HG03064 (cell line): Measurements from ENCODE around the gene CCDC13.

ENCODE experiments used
- ATAC-seq: cut with Tn5 transposase; IDR thresholded peaks from one replicate; pipeline ENCODE4 v1.9.1; 2021; ENCODE audit warnings: low read depth; ENCODE audit not compliant: unreplicated experiment

Gene CCDC13

GRCh38 chr3:42736081-42736480, 37.0 kb downstream of the CCDC13 start:
- ATAC-seq = no peak

DNA sequence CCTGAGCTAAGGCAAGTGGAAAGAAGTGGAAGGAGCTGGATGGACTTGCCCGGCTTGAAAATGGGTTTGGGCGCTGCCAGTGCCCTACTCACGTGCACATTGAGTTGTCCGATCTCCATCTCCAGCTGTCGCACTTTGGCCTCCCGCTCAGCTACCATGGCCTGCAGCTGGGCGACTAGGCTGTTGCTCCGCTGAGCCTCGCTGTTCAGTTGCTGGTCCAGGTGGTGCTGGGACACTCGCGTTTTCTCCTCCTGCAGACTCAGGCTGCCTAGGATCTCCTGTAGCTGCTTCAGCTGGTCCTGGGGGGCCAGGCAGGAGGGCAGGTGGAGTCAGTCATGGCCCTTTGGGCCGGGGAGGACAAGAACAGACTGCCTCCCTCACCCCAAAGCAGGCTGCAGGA, 37.4 kb downstream of the CCDC13 start:
- no peak for ATAC-seq

DNA sequence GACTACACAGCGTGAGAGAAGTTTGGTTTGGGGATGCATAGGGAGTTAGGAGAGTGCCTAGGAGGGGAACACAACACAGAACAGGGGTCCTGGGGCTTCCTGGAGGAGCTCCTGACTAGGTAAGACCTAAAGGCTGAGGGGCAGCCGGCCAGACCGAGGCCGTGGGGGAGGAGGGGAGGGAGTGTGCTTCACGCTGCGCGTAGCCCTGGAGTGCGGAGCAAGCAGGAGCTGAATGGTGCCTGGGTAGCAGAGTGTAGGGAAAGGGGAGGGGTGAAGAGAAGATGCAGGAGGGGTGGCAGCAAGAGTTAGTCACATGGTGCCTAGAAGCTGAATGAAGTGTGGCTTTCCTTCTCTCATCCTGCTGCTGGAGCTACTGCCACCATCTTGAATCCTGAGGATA, 38.0 kb downstream of the CCDC13 start:
- no peak for ATAC-seq

DNA sequence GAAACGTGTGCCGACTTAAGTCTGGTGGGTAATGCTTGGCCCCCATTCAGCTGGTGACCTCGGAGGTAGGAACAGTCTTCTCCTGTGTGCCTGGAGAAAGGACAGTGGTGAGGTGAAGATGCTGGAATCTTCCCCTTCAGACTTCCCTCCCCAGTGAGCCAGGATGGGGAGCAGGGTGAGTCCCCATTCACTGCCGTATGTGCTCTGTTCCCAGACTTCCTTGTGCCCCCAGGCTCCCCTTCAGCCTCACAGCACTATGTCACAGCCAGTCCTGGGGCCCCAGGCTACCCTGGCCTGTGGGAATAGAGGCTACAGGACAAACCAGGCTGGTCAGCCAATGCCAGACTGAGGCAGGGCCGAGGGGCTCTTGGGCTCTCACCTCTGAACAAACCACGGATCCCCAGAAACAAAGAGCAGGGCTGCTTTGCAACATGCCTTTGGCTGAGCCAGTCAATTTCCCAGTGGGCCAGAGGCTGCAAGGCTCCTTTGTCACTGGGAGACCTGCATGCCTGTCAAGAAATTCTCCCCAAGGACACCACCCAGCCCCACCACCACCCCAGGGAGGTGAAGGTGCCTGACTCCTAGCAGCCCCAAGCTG, 38.7 kb downstream of the CCDC13 start:
- ATAC-seq = no peak

DNA sequence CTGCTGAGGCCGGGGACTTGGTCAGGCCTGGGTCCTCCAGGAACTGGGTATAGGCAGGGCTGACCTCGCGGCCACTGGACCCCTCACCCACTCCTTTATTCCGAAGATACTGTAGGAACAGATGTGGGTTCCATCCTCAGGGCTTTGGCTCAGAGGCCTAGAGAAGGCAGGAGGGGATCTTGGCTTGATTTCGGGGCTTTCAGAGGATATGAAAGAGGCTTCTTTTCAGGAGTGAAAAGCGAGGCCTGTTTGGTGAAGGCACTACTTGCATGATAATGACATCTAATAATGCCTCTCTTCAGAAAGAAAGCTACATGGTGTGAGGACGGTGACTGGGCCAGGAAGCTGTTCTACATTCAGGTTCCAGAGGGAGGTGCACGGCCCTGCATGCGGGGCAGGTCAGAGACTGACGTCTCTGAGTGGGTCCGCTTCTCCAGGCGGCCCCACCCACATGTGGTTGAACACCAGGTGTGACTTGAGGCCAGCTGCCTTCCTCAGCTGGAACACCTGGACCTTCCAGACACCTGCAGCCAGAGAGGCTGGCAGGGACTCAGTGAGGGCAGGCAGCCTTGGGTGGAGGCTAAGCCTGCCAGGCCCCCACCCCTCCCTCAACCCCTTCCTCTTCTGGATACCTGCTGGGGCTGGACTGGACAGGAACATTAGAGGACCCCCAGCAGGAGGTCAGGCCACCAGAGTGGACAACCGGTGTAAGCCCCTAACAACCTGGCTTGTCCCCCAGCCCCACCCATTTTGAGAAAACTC, 39.4 kb downstream of the CCDC13 start:
- ATAC-seq = no peak

DNA sequence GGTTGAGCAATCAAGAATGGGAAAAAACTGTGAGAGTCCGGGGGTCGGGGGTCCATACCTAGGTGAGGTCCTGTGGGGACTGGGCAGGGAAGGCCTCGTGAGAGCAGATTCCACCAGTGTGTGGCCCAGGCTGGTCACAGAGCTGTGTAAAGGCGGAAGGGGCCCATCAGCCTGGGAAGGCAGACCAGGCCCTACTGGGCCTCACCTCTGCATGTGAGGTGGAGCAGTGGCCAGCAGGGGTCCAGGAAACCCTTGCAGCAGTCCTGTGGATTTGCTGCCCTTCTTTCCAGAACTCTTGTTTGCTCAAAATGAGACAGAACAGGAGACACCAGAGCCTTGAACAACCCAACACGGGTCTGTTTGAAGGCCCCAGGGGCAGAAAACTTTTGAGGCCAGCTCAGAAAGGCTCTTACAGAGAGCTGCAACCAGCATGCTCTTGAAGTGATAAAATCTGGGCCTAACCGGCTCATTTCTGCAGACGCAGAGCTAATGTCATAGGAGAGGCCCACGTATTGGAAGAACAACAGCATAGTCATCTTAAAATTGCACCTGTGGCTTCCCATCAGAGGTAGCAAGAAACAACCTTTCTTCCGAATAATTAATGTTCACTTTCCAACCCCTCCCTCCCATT, 40.1 kb downstream of the CCDC13 start:
- ATAC-seq = no peak

DNA sequence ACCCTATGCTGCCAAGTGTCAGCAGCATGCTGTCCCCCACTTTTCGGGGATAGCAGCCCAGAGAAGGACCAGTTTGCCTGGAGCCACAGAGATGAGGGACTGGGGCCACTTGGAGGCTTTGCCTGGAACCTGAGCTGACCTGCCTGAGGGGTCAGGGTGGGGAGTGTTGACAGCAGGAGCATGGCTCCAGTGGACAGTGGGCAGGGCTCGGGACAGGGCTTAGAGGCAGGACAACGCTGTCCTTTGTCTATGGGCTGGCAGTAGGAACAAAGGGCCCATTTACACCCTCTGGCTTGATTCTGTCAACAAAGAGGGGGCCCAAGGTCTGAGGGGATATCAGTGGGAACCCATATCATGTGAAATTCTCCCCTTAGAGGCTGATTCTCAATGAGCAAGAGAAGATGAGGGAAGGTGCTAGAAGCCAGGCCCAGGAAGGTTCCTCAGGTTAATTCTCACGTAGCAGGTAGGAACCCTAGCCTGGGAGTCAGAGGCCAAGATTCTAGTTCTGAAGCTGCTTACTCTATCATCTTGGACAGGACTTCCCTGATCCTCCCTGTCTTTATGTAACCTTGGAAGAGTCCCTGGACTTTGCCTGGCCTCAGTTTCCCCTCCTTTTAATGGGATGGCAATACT, 40.7 kb downstream of the CCDC13 start:
- ATAC-seq = no peak

- no peak for ATAC-seq
These were observed 41.4 kb downstream of the CCDC13 start for GRCh38 chr3:42731476-42732195.

DNA sequence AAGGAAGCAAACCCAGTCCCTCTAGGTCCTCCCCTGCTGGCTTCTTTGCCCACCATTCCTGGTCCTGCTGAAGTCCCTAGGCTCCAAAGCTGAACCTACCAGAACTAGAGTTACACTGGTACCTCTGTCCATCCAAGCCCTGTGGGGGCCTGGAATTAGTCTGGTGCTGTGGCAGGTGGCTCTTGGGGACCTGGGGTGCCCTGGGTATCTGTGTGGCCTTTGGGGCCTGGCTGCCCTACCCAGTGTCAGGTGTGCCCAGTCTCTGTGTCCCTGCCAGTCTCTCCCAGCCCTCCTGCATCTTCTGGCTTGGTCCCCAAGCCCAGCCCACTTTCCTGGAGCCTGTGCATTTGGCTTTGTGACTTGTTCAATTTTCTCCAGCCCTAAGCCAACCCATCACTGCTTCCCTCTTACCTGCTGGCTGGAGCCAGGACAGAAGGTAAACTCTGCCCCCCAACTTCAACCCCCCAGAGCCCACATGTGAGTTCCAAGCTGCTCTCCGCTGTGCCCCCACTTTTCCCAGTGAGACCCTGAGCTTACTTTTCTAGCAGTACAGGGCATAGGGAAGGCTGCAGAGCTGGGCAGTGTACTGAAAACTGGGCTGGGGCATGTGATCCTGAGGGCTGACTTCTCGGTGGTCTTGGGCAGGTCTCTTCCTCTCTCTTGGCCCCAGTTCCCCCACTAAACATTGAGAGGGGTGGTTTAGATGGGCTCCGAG, 42.2 kb downstream of the CCDC13 start:
- no peak for ATAC-seq

DNA sequence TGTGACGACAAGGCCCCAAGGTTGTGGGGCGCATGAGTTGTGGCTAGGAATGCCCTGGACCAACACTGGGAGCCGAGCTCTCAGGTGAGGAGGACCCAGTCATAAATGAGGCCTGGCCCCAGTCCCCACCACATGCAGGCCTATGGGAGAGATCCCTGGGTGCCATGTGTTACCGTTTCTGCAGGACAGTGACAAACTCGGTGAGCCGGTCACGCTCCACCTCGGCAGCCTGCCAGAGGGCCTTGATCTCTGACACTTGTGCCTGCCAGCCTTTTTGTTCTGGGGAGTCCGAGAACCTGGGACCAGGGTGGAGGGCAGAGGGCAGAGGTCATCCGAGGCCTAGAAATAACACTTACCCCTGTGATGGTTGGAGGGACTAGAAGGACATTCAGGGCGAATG, 42.8 kb downstream of the CCDC13 start:
- ATAC-seq = no peak

- ATAC-seq = no peak
These were observed 43.5 kb downstream of the CCDC13 start for GRCh38 chr3:42729404-42730145.

- ATAC-seq = no peak
These were observed 44.2 kb downstream of the CCDC13 start for GRCh38 chr3:42728668-42729364.

DNA sequence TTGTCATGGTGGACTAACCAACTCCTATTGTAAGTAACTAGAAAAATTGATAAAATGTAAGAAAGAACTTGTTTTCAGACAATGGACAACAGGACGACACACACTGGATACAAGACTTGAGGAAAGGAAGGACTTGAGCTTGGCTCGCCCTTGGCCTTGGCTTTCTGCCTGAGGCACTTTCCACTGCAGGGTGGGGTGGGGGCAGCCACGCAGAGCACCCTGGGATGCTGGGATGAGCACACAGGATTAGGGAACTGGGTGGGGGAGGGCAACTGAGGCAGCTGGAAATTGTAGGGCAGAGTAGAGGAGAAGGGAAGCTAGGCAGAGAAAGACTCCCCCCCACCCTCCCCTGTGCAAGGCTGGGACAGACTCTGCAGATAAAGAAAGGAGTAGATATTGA, 45.0 kb downstream of the CCDC13 start:
- no peak for ATAC-seq

- no peak for ATAC-seq
These were observed 47.6 kb downstream of the CCDC13 start for GRCh38 chr3:42725454-42725853.

DNA sequence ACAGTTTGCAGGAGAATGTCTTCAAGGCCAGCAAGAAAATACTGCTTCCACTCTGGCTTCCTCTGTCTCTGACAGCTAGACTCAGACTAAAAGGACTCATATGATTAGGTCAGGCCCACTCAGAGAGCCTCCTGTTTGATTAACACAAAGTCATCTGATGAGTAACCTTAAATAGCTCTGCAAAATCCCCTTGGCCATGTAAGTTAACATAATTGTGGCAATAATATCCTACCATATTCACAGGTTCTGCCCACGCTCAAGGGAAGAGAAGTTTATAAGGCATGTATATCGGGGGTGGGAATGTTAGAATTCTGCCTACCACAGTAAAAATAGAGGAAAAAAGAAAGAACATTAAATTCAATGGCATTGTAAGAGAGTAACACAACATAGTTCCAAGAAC, 49.8 kb downstream of the CCDC13 start:
- no peak for ATAC-seq
